Activated CD8-positive, alpha-beta memory T cell treated with anti-CD3 and anti-CD28 coated beads for 36 hours (primary cell): ENCODE results near the gene POLRMT. TPM values are rescaled to one million over a fixed set of nuclear protein-coding genes. Genes with fewer than 3 reads are reported as not detected.

Source experiments
- CTCF ChIA-PET: fragments of 350-600 bp; sonication (Branson Sonifier 250); formaldehyde crosslinking; loops from one replicate; lab custom pipeline; 2021; ENCODE audit warnings: antibody characterized with exemption; lab: Charles Lee
- POLR2A ChIA-PET: fragments of 350-600 bp; sonication (Branson Sonifier 250); formaldehyde crosslinking; loops from one replicate; lab custom pipeline; 2021; ENCODE audit warnings: antibody characterized with exemption; lab: Charles Lee
- total RNA-seq, 2 experiments: library from RNA; stranded (reverse); gene quantifications; one replicate each; pipeline ENCODE4 v1.2.3, GENCODE V29; 2021

Gene POLRMT
- total RNA-seq, 2 experiments from 2014 or later = 79.9 to 81.1 TPM

- ChIA-PET CTCF (interaction anchor here (0.5 to 1.5 kb wide), 4 partner anchors 11 to 193 kb away, joined by 3 to 4 read pairs (median 3); no protein-coding TSS in a partner anchor), POLR2A (no interaction called here)
Observed at GRCh38 chr19:577439-578392, 55.6 kb downstream of the POLRMT start.

GRCh38 chr19:576768-577438, 56.4 kb downstream of the POLRMT start:
- ChIA-PET POLR2A (no interaction called here), CTCF (interaction anchor here (1.5 kb wide), 2 partner anchors 12 to 44 kb away, joined by 3 to 4 read pairs; no protein-coding TSS in a partner anchor)

GRCh38 chr19:575527-576506, 57.5 kb downstream of the POLRMT start:
- CTCF ChIA-PET = interaction anchor here (1.5 kb wide), 1 partner anchor 13 kb away, joined by 4 read pairs; no protein-coding TSS in a partner anchor
- POLR2A ChIA-PET = no interaction called here

DNA sequence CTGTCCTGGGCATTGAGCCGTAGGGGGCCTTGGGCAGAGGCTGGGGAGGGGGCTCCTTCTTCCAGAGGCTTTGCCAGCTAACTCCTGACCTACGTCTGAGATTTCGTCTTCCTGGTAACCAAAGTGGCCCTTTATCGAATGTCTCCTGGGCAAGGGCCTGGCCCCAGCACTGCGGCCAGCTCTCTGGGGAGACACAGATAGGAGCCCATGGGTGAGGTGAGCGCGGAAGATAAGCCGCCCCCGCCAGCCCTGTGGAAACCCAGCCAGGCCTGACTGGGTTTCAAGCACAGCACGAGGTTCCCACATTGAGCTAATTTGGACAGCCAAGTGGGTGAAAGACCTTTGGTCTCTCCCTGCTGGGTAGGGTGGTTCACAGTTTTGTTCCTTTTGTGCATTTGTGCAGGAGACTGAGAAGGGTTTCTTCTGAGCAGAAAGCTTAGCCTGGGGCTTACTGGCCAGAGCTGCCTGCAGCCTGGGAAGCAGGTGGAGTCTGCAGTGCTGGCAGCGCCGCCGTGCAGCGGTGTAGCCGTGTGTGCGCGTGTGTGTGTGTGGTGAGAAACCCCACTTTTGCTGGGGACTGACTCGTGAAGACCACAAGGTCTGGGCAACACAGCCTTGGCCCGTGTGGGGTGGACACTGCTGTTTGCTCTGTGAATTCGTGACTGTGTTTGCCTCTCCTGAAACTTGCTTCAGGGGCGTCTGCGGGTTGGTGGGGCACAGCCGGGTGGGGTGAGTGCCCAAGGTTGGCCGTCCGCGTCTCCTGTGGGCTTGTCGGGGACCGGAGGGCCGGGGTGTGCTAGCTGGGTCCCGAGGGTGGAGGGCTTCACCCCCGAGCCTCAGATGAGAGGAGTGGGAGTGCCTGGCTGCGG, 58.4 kb downstream of the POLRMT start:
- POLR2A ChIA-PET = interaction anchor here (0.5 to 0.8 kb wide), 2 partner anchors 12 to 31 kb away, joined by 3 to 5 read pairs; no protein-coding TSS in a partner anchor
- CTCF ChIA-PET = interaction anchor here (0.7 kb wide), 1 partner anchor 253 kb away, joined by 3 read pairs; the partner anchor contains the start of gene AZU1

DNA sequence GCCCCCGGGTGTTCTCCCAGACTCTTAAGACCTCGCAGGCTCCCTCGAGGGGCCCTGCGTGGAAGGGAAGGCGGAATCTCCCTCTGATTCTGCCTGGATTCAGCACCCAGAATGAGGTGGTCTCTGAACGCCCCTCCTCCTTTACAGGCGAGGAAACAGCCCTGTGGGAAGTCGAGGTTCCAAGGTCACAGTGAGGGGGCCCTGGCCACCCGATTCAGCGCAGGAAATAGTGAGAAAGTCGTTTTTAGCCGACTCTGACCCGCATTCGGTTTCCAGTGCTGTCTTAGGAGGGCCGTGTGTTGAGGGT, 59.9 kb downstream of the POLRMT start:
- POLR2A ChIA-PET = interaction anchor here (0.6 to 0.7 kb wide), 2 partner anchors 38 to 1847 kb away, joined by 3 to 5 read pairs; no protein-coding TSS in a partner anchor

DNA sequence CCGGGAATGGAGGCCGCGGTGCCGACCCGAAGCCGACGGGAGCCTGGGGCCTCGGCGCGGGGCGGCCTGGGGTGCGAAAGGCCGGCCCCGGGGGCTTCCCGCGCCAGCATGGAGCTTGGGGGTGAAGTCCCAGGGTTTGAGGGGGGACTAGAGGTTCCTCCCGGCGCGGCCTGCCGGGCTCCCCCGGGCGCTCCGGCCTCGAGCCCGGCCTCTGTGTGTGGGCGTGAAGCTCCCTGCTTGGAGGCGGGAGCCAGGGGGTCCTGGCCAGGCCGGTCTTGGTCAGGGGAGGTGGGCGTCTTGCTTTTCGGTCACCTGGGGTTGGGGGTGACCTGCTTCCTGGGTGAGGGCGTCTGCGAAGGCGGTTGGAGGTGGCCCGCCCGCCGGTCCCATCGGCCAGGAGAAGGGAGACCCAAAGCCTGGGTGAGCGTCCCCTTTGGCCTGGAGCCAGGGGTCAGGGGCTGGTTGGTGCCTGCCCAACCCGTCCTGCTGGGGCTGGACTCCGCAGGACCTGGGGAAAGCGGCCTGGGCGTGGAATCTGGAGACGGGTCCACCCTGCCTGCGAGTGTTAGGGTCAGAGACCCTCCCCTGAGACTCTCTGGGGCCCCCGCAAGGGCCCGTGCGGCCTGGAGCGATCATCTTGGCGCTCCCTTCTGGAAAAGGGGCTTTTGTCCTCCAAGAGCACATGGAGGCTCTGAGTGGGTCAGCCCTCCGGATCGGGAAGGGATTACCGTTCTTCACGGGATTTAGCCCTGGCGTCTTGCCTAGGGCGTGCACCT, 60.4 kb downstream of the POLRMT start:
- ChIA-PET POLR2A (interaction anchor here (0.7 to 0.8 kb wide), 2 partner anchors 42 to 66 kb away, joined by 3 to 4 read pairs; partner anchors contain the start of gene CDC34), CTCF (interaction anchor here (0.6 to 1.3 kb wide), 4 partner anchors 9 to 103 kb away, joined by 3 read pairs; partner anchors contain the start of gene FSTL3)

More for the DNA sequence above, 59.9 kb downstream of the POLRMT start:
- CTCF ChIA-PET = interaction anchor here (0.6 to 0.7 kb wide), 2 partner anchors 588 to 1034 kb away, joined by 3 read pairs; no protein-coding TSS in a partner anchor

DNA sequence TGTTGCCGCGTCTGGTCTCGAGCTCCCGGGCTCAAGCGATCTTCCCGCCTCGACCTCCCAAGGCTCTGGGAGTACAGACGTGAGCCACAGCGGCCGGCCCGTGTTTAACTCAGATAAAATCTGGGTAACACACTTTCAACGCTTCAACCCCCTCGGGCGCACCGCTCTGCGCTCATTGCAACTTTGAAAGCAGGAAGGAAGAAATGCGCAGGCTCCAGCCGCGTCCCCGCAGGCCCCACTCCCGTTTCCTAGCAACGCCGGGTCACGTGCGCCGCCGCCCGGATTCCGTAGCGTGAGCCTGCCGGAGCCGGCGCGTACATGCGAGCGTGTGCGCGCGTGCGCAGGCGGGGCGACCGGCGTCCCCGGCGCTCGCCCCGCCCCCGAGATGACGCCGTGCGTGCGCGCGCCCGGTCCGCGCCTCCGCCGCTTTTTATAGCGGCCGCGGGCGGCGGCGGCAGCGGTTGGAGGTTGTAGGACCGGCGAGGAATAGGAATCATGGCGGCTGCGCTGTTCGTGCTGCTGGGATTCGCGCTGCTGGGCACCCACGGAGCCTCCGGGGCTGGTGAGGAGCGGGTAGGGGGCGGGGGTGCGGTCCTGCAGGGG, 61.1 kb downstream of the POLRMT start, which contains the start of gene BSG:
BSG (plus strand) TSS at position 457 of the 603 bp plus-strand sequence; CDS start at position 496, 39 bp downstream.
- ChIA-PET CTCF (interaction anchor here (0.6 to 1.3 kb wide), 5 partner anchors 10 to 103 kb away, joined by 3 read pairs; partner anchors contain the start of gene FSTL3), POLR2A (interaction anchor here (0.7 to 1.1 kb wide), 6 partner anchors 28 to 91 kb away, joined by 3 to 5 read pairs (median 4); partner anchors contain the start of genes CDC34 and RNF126)

- ChIA-PET CTCF (interaction anchor here (1.0 kb wide), 1 partner anchor 39 kb away, joined by 3 read pairs; no protein-coding TSS in a partner anchor), POLR2A (interaction anchor here (0.7 to 1.1 kb wide), 4 partner anchors 27 to 92 kb away, joined by 3 to 5 read pairs (median 4); partner anchors contain the start of genes CDC34 and RNF126)
Observed at GRCh38 chr19:571566-571974, 61.8 kb downstream of the POLRMT start.

- ChIA-PET CTCF (interaction anchor here (1.0 kb wide), 1 partner anchor 40 kb away, joined by 3 read pairs; no protein-coding TSS in a partner anchor), POLR2A (interaction anchor here (1.1 kb wide), 1 partner anchor 39 kb away, joined by 5 read pairs; the partner anchor contains the start of gene CDC34)
Observed at GRCh38 chr19:570937-571565, 62.3 kb downstream of the POLRMT start.

DNA sequence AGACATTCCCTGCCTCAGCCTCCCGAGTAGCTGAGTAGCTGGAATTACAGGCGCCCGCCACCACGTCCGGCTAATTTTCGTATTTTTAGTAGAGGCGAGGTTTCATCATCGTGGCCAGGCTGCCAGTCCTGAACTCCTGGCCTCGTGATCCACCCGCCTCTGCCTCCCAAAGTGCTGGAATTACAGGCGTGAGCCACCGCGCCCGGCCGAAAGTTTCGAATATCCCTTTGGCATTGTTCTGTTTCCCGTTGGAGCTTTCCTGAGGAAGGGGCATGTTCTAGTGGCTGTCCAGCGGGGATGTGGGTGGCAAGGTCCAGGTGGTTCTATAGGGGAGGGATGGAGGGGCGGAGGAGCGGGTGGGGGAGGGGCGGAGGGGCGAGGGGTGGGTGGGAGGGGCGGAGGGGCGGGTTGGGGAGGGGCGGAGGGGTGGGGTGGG, 63.1 kb downstream of the POLRMT start:
- POLR2A ChIA-PET = no interaction called here

GRCh38 chr19:567296-567900, 65.9 kb downstream of the POLRMT start:
- ChIA-PET POLR2A (no interaction called here), CTCF (interaction anchor here (1.0 to 1.2 kb wide), 2 partner anchors 35 to 57 kb away, joined by 3 to 4 read pairs; no protein-coding TSS in a partner anchor)

More for the DNA sequence above, 63.1 kb downstream of the POLRMT start:
- CTCF ChIA-PET = no interaction called here
